DND-41 (cell line): ENCODE results near the gene CYP27C1.

Source experiments
- ATAC-seq: fragments of 200-7000 bp; cut with Tn5 transposase; 3 replicates; pipeline ENCODE4 v1.9.1; 2021; ENCODE audit warnings: low read depth; ENCODE audit not compliant: insufficient read depth
- DNase-seq: peaks from one replicate; pipeline ENCODE4 v3.0.0-alpha.2; 2020
- H2AFZ ChIP-seq: 2 replicates; pipeline ENCODE4 v1.6.0; 2012; ENCODE audit warnings: low read depth, low read length
- H3K27ac ChIP-seq: 2 replicates; pipeline ENCODE4 v1.5.1; 2012; ENCODE audit warnings: low read length, inconsistent platforms
- H3K27me3 ChIP-seq: fragments of 200-600 bp; sonication (generic); 2 replicates; pipeline ENCODE4 v1.6.0; 2012; ENCODE audit warnings: low read length, mild to moderate bottlenecking, inconsistent platforms; ENCODE audit not compliant: insufficient read depth, poor library complexity
- H3K36me3 ChIP-seq: 2 replicates; pipeline ENCODE4 v1.5.1; 2012; ENCODE audit warnings: low read length, inconsistent platforms; ENCODE audit not compliant: insufficient read depth
- H3K4me1 ChIP-seq: 2 replicates; pipeline ENCODE4 v1.5.1; 2012; ENCODE audit warnings: mild to moderate bottlenecking, low read length; ENCODE audit not compliant: insufficient read depth
- H3K4me2 ChIP-seq: 2 replicates; pipeline ENCODE4 v1.6.0; 2012; ENCODE audit warnings: mild to moderate bottlenecking, moderate library complexity, low read length, inconsistent platforms; ENCODE audit not compliant: insufficient read depth
- H3K4me3 ChIP-seq, 2 experiments: fragments of 200-600 bp in 1 of 2; shearing (Covaris generic) in 1 of 2; 2 replicates each; pipeline ENCODE4 v1.5.1; 2012 to 2016; ENCODE audit warnings: inconsistent platforms in 2 of 2, low read length in 2 of 2, mild to moderate bottlenecking in 2 of 2, low read depth in 1 of 2, moderate library complexity in 1 of 2
- H3K79me2 ChIP-seq: 2 replicates; pipeline ENCODE4 v1.6.0; 2012; ENCODE audit warnings: low read length, inconsistent platforms; ENCODE audit not compliant: insufficient read depth
- H3K9ac ChIP-seq: 2 replicates; pipeline ENCODE4 v1.6.0; 2012; ENCODE audit warnings: low read depth, mild to moderate bottlenecking, inconsistent platforms, low read length, moderate library complexity
- H3K9me3 ChIP-seq: 2 replicates; pipeline ENCODE4 v1.5.1; 2012; ENCODE audit warnings: low read length, moderate library complexity, mild to moderate bottlenecking, inconsistent platforms; ENCODE audit not compliant: insufficient read depth, severe bottlenecking
- H4K20me1 ChIP-seq: 2 replicates; pipeline ENCODE4 v1.6.0; 2012; ENCODE audit warnings: low read length; ENCODE audit not compliant: insufficient read depth
- CTCF ChIP-seq: IDR thresholded peaks from 2 replicates; pipeline ENCODE4 v1.5.1; 2012; ENCODE audit warnings: borderline replicate concordance, low read length, moderate library complexity, mild to moderate bottlenecking; ENCODE audit not compliant: poor library complexity, severe bottlenecking; ENCODE audit errors: extremely low read depth
- EZH2 ChIP-seq: IDR thresholded peaks from 3 replicates; pipeline ENCODE4 v1.6.1; 2012; ENCODE audit warnings: borderline replicate concordance, low read depth, mild to moderate bottlenecking, moderate library complexity, low read length, inconsistent platforms; ENCODE audit not compliant: severe bottlenecking

The CYP27C1 gene

GRCh38 chr2:127138281-127138680 lies 81.8 kb downstream of the CYP27C1 start:
- H4K20me1 ChIP-seq = no peaks in the 10 kb centered on the region
- no peaks in the 10 kb centered on the region for H3K9me3 ChIP-seq
- H3K4me3 ChIP-seq = no peak overlapping the region
- DNase-seq (no peak), ATAC-seq (no peak)
- peaks cover 13% of the 10 kb centered on the region for H3K27me3 ChIP-seq
- TF ChIP-seq CTCF = no peak
- no peak for TF ChIP-seq EZH2
- no peak overlapping the region for H3K4me2 ChIP-seq
- H3K9ac ChIP-seq = no peak overlapping the region
- H2AFZ ChIP-seq = no peak overlapping the region
- H3K79me2 ChIP-seq = no peaks in the 10 kb centered on the region
- no peaks in the 10 kb centered on the region for H3K4me1 ChIP-seq
- no peak overlapping the region for H3K27ac ChIP-seq
- H3K36me3 ChIP-seq = no peaks in the 10 kb centered on the region

- no peaks in the 10 kb centered on the region for H3K4me1 ChIP-seq
- H3K9ac ChIP-seq = no peak overlapping the region
- H3K79me2 ChIP-seq = no peaks in the 10 kb centered on the region
- DNase-seq (no peak), ATAC-seq (no peak)
- H4K20me1 ChIP-seq = no peaks in the 10 kb centered on the region
- H2AFZ ChIP-seq = no peak overlapping the region
- no peak overlapping the region for H3K4me2 ChIP-seq
- H3K27me3 ChIP-seq = peaks cover 9% of the 10 kb centered on the region
- H3K4me3 ChIP-seq = no peak overlapping the region
- no peaks in the 10 kb centered on the region for H3K9me3 ChIP-seq
- no peaks in the 10 kb centered on the region for H3K36me3 ChIP-seq
- no peak overlapping the region for H3K27ac ChIP-seq
- no peak for TF ChIP-seq CTCF
- TF ChIP-seq EZH2 = no peak
These were observed 82.4 kb downstream of the CYP27C1 start for GRCh38 chr2:127137741-127138140.

DNA sequence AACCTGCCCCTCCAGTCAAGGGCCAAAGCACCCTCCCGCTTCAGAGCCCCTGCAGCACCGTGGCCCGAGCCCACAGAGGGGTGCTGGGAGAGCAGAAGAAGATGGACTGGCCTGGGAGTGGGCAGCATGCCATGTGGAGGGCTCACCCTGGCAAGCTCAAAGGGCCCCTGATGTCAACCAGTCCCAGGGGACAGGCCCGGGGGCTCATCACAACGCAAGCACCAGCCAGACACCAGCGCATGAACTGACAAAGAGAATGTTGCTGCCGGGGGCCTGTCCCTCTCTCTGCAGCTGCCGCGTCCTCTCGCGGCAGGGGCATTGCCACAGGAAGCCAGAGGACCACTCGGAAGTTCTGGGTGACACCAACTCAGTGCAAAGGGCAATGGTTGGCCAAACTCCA lies 82.9 kb downstream of the CYP27C1 start:
- Histone ChIP-seq H3K27me3 (peaks cover 9% of the 10 kb centered on the region), H3K36me3 (no peaks in the 10 kb centered on the region), H3K9me3 (no peaks in the 10 kb centered on the region), H3K4me3 (no peak overlapping the region), H4K20me1 (no peaks in the 10 kb centered on the region), H3K79me2 (no peaks in the 10 kb centered on the region), H3K27ac (no peak overlapping the region), H3K9ac (no peak overlapping the region), H2AFZ (no peak overlapping the region), H3K4me2 (no peak overlapping the region), H3K4me1 (no peaks in the 10 kb centered on the region)
- DNase-seq (no peak), ATAC-seq (no peak)
- TF ChIP-seq EZH2 (no peak), CTCF (no peak)
